Activated CD8-positive, alpha-beta memory T cell treated with anti-CD3 and anti-CD28 coated beads for 1 hour (primary cell): ENCODE data around the gene TRAPPC2L.

Source experiments
- DNase-seq, 2 donors: peaks; one replicate each; pipeline ENCODE4 v3.0.0-alpha.2; 2020; ENCODE audit warnings: low read depth in 1 of 2; ENCODE audit errors: extremely low read depth in 1 of 2

The TRAPPC2L gene

GRCh38 chr16:88857728-88858339 is 907 bp downstream of the TRAPPC2L start:
- DNase-seq: peak; percentile 33 to 58

DNA sequence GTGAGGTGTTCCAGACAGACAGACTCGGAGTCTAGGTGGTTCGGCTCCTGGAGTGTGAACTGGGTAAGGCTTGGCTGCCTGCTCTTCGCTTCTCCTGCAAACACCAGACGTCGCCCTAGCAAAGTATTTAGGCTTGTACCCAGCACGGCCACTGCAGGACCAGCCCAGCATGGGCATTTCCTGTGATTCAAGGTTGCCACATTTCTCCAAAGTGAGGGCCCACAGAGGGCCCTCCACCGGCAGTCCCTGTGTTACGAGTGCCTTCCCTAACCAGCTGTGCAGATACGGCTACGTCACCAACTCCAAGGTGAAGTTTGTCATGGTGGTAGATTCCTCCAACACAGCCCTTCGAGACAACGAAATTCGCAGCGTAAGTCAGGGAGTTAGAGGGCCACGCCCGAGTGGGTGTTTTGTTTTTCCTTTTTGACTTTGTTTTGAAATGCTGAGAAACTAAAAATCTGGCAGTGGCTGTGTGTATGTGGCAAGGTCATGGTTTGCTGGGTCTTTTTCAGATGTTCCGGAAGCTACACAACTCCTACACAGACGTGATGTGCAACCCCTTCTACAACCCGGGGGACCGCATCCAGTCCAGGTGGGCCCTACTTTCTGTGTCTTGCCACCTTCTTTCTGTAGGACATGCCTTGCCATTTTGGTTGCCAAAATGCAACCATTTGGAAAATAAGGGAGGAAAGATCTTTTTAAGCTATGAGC is 2.6 kb downstream of the TRAPPC2L start:
- no peak for DNase-seq

DNA sequence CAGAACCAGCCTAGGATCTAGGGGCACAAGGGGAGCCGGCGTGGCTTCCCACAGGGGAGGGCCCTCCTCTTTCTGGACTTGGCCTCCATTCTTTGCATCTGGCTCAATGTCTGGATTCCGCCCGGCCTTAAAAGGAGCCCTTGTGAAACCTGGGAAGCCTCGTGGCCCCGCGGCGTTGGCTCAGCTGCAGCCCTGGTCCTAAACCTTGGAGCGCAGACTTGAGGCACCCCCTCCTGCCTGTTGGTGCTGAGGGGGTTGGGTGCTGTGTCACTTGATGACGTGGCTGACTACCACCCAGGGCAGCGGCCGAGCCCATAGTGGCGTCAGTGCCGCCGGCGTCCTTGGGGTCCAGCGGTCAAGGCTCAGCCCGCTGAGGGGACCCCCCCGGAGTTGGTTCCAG is 4.4 kb downstream of the TRAPPC2L start:
- no peak for DNase-seq

- DNase-seq: no peak
Measured at GRCh38 chr16:88862968-88863367, 6.0 kb downstream of the TRAPPC2L start.

DNA sequence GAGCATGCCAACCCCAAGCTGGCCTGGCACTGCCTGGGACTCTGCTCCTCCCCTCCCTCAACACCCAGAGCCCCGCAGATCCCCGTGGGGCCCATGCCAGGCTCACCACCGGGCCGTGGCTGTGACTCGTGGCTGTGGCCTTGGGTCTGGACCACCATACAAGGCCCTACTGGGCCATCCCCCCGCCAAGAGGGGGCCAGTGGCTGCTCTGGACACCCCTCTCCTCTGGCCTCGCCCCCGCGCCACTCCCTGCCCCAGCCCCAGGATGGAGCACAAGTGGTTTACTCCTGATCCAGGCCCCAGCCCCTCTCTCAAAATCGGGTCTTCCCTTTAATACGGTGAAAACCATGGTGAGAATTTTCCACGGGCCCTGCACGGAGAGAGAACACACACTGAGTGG is 6.5 kb downstream of the TRAPPC2L start:
- no peak for DNase-seq

DNA sequence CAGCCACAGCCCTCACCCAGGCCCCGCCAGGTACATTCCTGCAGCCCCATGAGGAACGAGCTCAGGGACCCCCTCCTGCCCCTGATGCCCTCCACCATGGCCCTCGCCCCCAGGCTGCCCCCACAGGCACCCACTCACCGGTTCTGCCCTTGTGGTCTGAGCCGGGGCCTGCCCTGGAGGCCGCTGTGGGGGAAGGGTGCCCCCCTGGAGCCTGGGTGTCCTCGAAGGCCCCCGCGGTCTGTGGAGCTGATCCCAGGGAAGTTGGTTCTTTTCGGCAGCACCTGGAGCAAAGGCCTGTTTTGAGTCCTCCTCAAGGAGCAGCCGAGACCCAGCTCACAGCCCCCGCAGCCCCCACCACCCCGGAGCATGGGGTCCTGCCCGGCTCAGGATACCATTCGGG is 7.2 kb downstream of the TRAPPC2L start:
- no peak for DNase-seq

DNA sequence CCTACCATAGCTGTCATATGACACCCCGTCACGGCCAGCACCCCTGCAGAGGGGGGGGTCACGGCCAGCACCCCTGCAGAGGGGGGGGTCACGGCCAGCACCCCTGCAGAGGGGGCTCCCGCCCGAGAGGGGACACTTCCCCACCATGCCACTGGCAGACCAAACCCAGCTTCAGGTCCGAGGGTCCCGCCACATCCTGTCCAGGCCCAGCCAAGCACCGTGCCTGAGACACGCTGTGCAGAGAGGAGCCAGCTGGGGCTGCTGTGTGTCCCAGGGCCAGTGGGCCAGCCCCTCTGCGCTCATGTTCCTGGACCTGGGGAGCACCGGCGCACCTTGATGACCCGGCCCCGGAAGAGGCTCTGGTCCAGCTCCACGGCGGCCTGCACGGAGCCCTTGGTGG is 7.6 kb downstream of the TRAPPC2L start:
- no peak for DNase-seq

- DNase-seq: no peak
Measured at GRCh38 chr16:88865310-88865709, 8.4 kb downstream of the TRAPPC2L start.

DNA sequence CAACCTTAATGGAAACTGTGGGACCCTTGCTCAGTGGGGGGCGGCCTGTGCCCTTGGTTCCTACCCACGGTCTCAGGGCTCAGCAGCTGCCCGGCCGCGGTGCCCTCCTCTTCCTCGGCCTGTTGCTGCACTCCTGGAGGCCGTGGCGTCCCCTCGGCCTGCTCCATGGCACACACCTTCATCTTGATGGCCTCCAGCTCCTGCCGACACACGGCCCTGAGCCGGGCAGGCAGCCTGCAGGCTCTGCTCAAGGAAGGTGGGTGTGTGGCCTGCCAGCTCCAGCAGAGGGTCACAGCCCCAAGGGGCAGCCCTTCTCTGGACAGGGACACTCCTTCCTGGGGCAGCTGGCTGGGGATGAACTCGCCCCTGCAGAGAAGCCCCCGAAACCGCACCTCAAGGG is 8.8 kb downstream of the TRAPPC2L start:
- no peak for DNase-seq

- no peak for DNase-seq
Measured at GRCh38 chr16:88866151-88866920, 9.4 kb downstream of the TRAPPC2L start, which contains the start of gene PABPN1L. Gene PABPN1L, minus strand, starts transcription at chr16:88866660. Its CDS starts 54 bp downstream, at chr16:88866606.

GRCh38 chr16:88867581-88868246 is 10.8 kb downstream of the TRAPPC2L start:
- DNase-seq: no peak

DNA sequence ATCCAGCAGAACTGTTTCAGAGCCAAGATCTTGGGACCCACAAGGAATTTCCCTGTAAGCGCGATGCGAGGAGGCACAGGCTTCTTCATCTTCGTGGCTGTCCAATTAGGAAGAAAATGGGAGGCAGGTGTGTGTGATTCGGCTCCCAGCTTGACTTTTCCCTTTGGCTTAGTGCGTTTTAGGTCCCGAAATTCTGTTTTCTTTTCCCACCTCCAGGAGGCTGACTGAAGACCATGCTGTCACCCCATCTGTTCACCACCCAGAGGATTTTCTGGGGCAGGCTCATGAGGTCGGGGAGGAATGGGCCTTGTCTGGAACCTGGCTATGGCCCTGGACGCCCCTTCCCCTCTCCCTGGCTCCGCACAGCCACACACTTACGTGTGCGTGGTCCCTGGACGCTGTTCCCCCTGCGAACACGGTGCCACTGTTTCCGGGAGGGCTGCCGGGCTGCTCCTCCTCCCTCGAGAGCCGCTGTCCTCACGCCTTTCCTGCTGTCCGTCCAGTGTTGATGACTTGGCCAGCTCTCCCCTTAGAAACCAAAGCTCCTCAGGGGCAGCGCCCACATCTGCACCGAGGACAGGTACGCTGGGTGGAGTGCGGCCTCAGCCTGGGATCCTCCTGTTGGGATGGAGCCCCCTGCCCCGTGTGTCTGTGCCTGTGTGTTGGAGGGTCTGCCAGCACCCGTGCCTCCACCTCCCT is 12.2 kb downstream of the TRAPPC2L start:
- no peak for DNase-seq

GRCh38 chr16:88869673-88869980 is 12.7 kb downstream of the TRAPPC2L start:
- DNase-seq: no peak

DNA sequence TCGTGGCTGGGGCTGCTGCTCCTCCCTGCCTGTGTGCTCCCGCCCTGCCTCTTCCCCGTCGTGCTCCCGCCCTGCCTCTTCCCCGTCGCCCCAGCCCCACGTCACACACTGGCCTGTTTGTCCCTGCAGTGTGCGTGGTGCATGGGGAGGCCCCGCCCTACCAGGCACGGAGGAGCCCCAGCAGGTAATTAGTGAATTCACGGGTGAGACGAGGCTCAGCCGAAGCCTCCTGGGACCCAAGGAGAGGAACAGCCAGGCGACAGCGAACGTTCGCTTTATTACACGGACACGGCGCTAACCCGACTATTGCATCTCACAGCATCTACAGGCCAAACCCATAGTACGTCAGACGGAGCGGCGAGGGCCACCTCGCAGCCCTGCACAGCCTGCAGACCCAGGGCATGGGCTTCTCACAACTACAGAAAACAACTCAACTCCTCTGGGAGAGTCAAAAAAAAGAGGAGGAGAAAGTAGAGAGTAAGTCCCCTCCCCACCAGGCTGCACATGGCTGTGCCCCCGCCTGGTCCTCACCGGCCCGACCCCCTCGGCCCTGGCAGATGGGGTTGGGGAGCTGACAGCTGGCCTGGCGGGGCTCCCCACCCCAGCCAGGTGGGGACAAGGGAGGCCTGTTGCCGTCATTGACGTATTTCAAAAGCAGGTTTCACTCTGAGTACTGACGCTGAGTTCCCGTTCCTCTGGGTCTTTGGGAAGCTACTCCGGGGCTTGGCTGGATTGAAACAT is 13.9 kb downstream of the TRAPPC2L start:
- DNase-seq: no peak

DNA sequence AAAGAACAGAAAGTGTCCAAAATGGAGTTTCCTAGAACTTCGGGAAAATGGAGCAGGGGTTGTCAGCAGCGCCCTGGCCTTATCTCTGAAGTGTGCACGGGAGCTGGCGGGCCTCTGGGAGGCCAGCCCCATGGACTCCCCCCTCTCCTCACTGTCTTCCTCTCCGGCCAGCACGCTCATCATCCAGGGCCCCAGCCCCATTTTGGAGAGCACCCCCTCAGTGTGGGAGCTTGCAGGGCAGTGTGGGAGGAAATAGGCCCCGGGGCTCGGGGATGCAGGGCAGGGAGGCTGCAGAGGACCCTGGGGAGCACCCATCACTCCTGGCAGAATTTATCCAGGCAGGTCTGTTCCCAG is 14.4 kb downstream of the TRAPPC2L start:
- no peak for DNase-seq

DNA sequence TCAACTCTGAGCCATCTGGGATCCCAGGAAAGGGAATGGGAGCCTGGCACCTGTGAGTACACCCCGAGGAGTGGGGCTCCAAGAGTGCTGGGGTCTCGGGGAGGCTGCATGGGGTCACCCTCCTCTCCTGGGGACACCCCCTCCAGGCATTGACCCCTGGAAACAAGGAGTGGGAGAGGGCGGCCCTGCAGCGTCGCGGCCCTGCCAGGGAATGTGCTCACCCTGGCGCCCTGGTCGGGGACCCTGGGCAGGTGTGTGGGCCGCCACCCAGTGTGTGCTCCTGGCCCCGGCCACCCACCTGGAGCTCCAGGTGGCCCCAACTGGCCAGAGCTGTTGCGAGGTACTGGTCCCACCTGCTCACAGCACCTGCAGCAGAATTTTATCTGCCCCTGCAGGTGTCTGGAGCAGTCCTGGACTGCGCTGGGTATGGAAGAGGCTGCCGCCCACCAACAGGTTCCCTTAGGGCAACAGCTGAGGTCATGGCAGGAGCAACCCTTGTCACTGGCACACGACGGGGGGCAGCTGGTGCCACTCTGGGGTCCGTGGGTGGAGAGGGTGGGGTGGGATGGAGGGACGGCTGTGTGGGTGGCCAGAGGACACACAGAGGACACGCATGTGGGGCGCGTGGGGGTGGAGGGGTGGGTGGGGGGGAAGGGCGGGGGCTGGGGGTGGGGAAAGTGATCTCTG is 14.9 kb downstream of the TRAPPC2L start:
- no peak for DNase-seq

- no peak for DNase-seq
Measured at GRCh38 chr16:88872650-88873331, 15.9 kb downstream of the TRAPPC2L start.

GRCh38 chr16:88874938-88875599 is 18.1 kb downstream of the TRAPPC2L start:
- DNase-seq: no peak
